ENCODE results near the gene SLC5A4.

DNA sequence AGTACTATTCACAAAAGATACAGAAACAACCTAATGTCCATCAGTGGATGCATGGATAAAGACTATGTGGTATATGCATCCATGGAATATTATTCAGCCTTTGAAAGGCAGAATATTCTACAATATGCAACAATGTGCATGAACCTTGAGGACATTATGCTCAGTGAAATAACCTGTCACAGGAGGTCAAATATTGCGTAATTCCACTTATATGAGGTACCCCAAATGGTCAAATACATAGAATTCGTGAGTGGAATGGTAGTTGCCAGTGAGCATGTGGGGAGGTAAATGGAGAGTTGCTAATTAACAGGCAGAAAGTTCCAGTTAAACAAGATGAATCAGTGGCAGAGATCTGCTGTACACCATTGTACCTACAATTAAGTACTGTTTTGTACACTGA lies 3.6 kb upstream of the SLC5A4 start:
- TF ChIP-seq, protein P1, sequence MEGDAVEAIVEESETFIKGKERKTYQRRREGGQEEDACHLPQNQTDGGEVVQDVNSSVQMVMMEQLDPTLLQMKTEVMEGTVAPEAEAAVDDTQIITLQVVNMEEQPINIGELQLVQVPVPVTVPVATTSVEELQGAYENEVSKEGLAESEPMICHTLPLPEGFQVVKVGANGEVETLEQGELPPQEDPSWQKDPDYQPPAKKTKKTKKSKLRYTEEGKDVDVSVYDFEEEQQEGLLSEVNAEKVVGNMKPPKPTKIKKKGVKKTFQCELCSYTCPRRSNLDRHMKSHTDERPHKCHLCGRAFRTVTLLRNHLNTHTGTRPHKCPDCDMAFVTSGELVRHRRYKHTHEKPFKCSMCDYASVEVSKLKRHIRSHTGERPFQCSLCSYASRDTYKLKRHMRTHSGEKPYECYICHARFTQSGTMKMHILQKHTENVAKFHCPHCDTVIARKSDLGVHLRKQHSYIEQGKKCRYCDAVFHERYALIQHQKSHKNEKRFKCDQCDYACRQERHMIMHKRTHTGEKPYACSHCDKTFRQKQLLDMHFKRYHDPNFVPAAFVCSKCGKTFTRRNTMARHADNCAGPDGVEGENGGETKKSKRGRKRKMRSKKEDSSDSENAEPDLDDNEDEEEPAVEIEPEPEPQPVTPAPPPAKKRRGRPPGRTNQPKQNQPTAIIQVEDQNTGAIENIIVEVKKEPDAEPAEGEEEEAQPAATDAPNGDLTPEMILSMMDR (IDR thresholded peaks at IDR 0.05; ENCODE audit: low read depth, low read length), result no peak
- no peak for TF ChIP-seq EZH2phosphoT487 (IDR thresholded peaks at IDR 0.05; ENCODE audit: low read depth)
